NCI-H1105 (cell line): Measurements from ENCODE around the gene GRAMD4.

Experiments used
- DNase-seq: peaks from one replicate; lab custom pipeline; 2025; lab: John Stamatoyannopoulos, UW

The GRAMD4 gene

DNA sequence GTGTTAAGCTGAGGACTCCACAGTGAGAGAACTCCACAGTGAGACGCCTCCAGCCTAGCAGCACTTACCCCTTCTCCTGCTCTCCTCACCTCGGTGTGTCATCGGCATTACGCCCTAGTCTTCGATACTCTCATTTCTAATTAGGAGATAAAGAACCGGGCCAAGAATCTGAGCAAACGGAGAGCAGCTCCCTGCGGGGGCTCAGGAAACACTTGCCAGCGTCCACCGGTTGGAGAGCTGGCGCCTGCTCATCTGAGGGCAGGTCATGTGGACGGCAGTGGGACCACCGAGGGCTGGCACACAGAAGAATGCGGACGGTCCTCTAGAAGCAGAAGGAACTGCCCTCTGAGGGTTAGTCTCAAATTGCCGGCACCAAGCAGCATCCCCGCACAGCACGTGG is 104.9 kb downstream of the GRAMD4 start:
- DNase-seq: no peak

DNA sequence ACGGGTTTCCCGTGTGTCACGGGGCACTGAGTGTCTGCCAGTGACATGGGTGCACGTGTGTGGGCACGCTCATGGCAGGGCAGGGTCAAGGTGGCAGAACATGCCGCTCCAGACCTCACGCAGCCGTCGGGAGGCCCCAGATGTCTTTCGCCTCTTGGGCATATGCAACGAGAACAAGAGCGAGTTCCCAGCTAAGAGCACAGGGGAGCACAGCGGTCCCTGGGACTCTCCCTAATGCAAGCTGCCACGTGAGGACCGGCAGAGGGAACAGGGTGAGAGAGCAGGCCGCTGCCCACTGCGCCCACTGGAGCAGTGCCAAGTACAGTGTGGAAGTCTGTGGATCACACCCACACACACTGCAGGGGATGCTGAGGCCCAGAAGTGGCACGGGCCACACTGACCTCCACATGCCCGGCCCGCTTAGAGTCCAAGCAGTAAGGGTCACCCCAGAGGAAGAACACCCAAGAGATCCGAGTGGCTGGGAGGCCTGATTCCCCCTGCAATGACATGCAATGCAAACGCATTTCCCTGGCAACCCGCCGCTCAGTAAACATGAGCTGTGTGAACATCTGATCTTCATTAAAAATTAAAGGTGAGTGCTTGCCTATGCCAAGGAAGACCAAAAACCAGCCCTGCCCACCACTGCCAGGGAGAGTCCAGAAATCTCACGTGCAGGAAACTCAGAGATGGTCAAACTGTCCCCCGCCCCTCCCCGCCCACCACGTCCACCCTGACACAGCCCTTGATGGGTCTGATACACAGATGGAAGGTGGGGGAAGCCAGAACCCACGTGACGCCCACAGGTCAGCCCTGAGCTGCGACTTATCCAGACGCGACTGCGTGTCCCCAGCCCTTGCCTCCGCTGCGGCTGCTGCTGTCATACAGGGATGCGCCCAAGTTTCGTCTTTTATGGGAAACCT is 106.1 kb downstream of the GRAMD4 start:
- no peak for DNase-seq

DNA sequence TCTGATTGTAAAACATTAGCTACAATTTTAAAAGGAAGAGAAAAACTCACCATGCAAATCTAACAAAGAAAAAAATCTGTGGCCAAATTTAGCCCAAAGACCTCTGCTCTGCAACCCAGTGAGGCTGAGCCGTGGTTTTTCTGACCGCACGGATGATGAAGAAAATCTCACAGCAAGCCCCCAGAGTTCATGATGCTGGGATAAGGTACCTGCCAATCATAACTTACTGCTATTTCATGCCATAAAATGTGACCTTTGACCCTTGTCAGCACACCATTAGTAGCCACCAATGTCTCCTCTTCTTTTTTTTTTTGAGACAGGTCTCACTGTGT is 106.8 kb downstream of the GRAMD4 start:
- DNase-seq: no peak

DNA sequence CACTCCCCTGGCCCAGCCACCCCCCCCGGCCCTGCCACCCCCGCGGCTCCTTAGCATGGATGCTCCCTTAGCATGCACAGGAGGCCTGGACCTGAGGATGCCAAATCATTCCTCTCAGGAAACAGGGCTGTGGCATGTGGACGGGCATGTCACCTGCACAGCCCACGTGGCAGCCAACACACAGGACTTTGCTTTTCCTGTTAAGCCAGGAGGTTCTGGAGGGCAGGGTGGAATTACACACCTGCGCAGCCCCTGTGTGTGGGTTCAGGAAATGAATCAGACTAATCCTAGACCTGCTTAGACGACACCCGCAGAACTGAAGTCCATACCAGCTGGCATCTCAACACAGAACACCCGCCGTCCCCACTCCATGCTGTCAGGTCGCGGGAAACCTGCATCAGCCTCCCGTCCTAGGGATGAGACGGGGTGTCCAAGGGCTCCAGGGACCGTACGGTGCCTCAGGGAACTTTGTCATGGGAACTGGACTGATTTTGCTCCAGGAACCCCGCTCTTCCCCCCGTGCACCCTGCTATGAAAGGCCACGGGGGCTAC is 107.7 kb downstream of the GRAMD4 start:
- DNase-seq: no peak

DNA sequence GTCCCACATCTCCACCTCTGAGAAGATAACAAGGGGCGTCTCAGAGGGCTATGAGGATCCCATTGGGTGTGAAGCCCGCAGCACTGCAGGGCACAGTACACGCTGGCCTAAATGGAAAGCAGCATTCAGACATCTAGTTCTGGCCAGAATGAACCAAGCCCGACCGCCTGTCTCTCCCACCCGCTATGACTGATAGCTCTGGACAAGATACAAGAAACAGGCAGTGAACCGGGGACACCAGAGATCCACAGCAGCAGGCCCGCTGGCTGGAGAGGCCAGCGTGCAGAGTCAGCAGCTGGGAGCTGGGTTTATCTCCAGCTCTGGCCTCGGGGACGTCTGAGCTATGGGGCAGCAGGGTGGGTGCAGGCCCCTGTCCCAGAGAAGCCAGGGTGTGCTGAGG is 108.3 kb downstream of the GRAMD4 start:
- no peak for DNase-seq
